ENCODE data around the gene CRYBB1.

Gene CRYBB1

DNA sequence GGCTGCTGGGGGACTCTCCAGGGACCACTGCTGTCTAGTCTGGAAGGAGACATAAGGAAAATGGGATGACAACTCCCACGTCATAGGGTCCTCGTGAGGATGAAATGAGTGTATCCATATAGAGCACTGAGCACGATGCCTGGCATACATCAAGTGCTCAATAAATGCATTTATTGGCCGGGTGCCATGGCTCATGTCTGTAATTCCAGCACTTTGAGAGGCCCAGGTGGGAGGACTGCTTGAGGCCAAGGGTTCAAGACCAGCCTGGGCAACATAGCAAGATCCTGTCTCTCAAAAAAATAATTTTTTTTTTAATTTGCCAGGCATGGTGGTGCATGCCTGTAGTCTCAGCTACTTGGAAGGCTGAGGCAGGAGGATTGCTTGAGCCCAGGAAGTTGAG is 15.7 kb downstream of the CRYBB1 start:
- no peak for DNase-seq

DNA sequence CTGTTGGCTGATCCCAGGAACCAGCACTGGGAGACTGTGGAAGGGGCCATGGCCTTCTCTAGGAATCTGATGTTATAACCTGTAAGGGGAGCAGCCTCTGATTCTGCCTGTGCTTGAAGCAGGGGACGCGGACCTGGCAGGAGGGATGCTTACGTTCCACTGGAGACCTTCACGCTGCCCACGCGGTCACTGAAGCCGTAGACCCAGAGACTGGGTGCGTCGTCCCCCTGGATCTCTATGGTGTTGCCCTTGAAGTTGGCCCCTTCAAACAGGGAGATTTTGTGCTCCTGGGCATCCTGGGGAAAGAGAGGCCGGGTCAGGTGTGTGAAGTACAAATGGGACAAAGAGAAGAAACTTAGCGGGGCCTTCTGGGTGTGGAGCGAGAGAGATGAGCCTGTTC is 16.1 kb downstream of the CRYBB1 start:
- DNase-seq: no peak

DNA sequence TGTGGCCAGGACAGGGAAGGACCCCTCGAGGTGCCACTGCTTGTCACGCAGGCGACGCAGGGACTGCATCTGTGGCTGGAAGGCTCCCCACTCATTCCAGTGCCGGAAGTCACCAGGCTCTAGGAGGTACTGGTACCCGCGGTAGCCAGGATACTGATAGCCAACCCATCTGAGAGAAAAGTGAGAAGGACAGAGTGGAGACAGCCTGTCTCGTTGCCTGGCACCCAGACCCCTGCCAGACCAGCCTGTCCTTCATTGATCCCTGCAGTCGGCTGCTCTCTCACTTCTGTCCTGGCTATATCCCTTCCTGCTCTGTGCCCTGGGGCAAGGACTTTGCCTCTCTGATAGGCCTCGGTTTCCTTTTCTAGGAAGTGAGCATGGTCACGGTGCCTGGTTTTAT is 18.3 kb downstream of the CRYBB1 start:
- no peak for DNase-seq

DNA sequence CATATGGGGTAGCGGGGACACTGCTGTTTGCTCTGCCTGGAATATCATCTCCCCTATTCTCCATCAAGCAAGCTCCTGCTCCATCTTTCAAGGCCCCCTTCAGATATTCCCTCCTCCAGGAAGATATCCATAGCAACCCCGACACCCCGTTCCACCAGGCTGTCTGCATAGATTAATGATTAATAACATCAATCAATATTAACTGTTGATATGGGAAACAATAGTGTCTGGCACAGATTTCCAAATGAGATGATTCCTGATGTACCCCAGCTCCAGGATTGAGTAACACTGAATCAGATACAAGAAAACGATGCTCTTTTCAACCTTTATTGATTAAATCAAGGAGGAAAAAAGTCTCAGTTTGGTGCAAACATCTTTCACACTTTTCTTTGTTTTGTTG is 20.3 kb downstream of the CRYBB1 start:
- no peak for DNase-seq

DNA sequence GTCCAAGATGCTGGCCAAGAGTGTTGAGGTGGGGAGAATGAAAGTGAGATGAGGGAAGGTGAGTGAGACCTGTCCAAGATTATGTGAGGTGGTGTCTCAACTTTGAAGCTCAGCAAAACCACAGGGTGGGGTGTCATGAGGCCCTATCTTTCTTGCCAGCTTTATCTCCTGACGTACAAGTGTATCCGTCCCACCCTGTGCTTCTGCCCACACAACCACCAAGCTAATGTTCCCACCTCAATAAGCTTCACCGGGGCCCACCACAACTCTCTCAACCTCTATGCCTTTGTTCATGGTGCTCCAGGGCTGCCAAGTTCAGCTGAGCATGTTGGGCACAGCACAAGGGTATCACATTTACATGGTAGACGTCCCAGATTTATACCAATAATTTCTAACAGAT is 20.8 kb downstream of the CRYBB1 start:
- no peak for DNase-seq

DNA sequence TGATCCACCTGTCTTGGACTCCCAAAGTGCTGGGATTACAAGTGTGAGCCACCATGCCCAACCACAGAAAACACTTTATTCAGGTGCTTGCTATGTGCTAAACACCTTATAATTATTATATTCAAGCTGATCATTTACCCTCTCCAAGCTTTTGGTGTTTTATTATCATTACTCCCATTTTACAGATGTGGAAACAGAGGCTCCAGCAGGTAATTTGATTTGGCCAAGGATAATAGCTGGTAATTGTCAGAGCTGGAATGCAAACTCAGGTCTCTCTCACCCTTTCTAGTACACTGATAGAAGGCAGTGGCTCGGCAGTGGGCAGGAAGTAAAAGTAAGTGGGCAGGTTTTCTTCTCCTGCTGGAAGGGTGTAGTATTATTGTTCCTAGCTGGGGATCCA is 24.1 kb downstream of the CRYBB1 start:
- DNase-seq: no peak

DNA sequence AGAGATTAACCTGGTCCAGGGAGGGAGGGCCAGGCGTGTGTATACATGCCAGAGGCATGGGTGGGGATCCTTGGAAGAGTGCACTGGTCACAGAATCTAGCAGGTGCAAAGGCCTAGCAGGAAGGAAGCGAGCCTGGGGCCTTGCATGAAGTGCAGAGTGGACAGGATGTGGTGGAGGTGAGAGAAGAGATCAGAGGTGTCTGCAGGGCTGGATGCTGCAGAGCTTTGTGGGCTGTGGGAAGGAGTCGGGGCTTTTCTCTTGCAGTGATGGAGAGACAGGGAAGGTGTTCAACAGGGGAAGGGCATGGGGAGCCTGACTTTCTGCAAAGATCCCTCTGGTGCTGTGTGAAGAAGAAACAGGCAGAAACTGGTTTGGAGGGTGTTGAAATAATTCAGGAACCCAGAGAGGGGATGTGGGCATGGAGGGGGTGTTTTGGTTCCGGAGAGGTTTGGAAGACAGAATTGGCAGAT is 25.4 kb downstream of the CRYBB1 start:
- DNase-seq: no peak

DNA sequence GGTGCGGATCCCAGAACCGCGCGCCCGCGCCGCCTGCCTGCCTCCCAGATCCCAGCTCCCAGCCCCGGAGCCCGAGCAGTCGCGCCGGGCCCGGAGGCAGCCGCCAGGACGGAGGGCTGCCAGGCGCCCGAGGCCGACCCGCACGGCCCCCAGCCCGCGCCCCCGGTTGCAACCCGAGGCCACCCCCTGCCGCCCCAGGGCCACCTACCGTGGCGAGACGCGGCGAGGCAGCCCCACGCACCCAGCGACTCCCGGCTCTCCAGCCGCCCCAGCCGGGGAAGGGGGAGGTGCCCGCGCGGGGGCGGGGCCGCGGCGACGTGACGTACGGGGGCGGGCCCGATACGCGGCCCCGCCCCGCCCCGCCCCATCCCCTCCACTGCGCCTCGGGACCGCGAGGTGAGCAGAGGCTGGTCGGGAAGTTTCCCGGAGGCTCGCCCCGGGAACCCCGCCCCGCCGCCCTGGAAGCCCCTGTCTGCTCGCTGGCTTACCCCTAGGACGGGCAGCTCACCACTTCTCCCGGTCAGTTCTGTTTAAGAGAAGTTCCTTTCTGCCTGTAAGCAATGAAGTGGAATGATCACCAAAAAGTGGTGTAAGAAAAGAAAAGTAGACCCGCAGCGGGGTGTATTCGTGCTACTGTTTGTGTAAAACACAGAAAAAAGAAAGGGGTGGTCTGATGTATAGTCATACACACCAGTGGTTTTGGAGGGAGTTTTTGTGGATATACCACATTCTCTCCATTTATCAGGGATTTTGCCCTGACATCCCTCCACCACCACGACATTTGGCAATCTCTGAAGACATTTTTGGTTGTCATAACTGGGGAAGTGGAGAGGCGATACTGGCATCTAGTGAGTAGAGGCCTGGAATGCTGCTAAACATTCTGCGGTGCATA is 27.7 kb downstream of the CRYBB1 start, which contains the start of gene TPST2:
Gene TPST2, minus strand, starts transcription at position 288 of the 892 bp plus-strand sequence. CDS start 48,502 bp downstream, outside the sequence.
- peak; percentile 33 for DNase-seq

DNA sequence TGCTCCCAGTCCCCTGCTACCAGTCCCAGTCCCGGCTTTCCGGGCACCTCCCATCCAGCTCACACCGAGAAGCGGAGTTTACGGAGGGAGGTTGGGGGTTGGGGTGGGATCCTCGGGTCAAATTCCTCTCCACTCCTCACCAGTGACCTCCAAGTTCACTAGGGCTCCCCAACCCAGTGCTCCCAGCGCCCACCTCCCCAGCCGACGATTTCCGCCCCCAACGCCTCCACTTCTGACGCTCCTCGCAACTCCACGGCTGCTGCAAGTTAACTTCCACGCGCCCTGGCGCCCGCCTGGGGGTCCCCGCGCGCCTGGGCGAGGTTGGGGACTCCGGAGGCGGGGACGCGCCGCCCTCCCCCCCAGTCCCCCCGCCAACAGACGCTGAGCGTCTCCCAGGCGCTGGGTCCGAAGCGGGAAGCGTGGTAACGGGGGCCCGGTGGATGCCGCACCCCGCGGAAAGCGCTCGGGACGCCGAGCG is 28.4 kb downstream of the CRYBB1 start:
- no peak for DNase-seq

DNA sequence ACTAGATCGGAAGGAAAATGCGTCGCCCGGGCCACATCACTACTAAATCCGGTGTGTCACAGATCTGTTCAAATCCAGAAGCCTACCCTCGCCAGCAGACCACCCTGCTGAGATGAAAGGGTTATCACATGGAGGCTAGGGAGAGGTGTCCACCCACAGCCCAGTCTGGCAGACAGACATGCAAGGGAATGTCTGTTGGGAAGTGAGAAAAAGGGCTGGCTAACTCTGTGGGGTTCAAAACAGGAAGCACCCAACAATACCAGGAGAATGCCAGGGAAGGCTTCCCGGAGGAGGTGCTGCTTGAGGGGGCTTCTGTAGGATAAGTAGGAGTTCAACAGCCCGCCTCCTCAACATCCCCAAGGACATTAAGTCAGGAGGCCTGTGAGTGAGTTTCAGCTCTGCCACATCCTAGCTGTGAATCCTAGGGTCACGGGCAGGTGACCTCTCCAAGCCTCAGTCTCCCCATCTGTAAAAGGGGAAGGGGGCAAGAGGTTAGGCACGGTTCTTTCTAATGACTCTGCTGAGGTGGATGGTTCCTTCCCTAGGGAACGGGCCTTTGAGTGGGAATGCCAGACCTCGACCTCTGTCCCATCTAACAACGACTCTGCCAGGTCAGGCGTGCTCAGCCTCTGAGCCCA is 29.0 kb downstream of the CRYBB1 start:
- DNase-seq: no peak

DNA sequence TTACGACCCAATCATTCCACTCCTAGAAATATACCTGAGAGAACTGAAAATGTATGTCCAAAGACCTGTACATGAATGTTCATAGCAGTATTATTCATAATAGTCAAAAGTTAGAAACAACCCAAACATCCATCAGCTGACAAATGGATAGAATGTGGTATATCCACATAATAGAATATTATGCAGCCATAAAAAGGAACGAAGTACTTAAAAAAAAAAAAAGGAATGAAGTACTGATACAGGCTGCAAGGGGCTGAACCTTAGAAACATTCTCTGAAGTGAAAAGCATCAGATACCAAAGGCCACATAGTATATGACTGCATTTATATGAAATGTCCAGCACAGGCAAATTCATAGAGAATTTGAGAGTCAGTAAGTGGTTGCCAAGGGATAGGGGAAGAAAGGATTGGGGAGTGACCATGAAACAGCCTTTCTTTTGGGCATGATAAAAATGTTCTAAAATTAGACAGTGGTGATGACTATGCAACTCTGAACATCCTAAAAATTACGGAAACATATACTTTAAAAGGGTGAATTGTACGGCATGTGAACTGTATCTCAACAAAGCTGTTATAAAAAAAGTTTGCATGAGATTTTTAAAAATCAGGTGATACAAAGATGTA is 29.7 kb downstream of the CRYBB1 start:
- no peak for DNase-seq

DNA sequence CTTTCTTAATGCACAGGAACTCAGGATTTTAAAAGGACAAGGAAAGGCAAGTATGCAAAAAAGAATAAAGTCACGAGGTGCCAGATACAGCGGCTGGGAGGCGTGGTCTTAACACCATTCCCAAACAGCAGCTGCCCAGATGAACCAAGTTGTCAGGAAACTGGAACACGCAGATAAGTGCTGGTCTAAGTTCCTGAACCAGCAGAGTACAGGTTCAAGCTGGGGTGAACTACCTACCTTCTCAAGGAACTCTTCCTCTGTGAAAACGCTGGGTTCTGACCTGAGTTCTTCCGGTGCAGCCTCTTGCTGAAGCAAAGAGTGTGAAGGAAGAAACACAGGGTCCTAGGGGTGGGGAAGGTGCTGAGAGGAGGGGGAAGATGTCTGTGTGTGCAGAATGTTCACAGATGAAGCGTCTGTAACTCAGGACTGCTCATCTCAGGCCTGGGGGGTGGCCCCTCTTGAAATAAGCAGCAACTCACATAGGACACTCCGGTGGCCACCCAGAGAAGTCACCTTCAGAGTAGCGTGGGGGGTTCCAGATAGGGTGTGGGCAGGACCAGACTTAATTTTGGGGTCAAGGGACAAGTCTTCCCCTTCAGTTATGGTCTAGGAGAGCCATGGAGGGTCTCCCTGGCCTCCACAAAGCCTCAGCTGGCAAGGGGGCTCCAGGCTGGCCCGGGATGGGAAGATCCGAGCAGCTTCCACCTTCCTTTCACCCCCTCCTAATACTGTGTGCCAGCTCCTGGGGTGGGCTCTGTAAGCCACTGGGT is 31.1 kb downstream of the CRYBB1 start:
- DNase-seq: no peak

DNA sequence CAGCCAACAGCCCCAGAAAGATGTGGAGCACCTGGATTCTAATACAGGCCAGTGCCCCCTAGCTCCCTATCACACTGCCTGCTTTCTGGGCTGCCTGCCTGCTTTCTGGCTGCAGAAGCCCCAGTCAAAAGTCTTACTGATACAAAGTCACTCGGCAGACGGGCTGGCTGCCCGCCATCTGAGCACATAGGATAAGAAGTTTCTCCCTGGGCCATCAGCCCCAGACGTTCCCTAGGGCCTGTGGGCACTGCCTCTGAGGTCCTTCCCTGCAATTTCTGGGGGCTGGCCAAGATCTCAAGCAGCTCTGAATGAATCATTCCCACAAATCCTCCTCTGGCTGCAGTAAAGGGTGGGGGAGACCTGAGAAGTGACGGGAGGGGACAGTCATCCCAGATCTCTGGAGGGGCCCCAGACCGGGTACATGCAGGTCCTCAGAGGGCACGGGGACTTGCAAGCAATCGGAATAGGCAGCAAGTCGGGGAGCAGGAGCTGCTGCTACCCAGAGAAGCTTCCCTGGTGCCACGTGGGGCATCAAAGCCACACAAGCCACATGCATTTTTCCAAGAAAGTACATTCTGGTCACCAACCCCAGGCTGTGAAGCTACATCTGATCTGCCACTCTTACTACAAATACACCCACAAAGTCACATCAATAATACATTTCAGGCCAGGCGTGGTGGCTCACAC is 32.6 kb downstream of the CRYBB1 start:
- no peak for DNase-seq

DNA sequence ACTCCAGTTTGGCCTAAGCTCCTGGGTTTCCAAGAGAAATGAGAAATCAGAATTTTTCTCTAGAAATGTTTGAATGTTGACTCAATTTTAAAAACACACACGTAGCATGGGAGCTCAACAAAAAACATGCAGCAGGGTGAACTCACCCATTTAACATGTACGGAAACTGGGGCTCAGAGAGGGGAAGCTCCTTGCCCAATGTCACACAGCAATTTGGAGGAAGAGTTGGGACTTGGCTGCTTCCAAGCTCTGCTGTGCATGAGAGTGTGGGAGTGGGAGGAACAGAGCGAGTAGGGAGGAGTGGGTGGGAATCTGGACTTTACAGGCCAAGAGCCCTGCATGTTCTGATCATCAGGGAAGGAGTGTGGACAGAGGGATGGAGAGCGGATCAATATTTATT is 33.8 kb downstream of the CRYBB1 start:
- DNase-seq: no peak

DNA sequence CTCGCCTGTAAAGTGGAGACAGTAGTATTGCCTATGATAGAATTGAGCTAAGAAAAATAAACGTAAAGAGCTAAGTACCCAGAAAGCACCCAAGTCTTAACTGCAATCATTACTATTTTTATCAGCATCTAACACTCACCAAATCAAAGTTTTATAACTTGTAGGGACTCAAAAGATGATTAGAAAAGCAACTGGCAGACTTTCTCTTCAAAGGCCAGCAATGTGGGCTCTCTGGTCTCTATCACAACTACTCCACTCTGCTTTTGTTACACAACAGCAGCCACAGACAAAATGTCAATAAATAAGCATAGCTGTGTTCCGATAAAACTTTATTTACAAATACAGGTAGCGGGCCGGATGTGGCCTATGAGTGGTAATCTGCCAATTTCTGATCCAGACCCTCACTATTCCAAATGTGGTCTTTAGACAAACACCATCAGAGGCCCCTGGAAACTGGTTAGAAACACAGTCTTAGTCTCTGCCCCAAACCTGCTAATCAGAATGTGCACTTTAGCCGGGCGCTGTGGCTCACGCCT is 36.1 kb downstream of the CRYBB1 start:
- DNase-seq: no peak

DNA sequence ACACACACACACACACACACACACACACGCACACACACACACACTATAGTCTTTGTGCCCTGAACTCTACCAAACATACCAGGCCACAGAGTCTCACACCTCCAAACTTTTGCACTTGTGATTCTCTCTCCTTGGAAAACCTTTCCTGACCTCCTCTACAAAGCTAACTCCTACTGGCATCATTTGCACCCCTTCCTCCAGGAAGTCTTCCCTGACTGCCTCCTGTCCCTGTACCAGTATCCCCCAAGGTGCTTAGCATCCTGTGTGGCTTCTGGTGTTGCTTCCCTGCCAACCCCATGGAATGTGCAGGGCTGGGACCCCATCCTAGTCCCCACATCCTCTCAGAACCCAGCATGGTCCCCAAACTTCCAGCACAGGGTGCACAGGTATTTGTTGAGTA is 36.8 kb downstream of the CRYBB1 start:
- no peak for DNase-seq

DNA sequence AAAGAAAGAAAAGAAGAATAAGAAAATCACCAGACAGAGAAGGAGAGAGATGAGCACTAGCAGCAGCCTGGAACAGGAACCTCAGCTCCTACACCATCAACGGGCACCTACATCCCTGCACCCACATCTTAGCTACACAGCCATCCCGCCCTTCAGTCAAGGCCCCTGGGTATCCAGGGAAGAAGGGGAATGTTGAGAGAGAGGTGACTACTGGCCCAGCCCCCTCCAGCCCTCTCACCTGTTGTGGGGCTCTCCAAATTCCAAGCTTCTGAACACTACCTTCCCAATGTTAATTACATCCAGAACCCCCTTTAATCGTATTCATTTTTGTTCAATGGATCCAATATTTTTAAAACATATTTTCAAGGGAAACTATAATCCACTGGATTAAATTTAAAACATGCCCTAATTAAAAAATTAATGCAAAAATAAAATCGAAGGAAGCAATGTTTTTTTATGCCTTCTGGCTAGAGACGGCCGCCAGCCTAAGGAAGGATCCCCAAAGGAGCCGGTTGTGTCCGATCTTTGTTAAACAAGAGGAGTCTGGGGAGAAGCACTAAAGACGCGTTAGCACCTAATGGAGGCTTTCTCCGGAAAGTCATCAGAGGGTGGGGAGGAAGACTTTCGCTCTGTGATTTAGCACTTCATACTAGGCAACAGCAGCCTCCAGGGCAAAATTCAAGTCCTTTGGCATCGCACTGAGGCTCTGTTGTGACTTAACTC is 37.4 kb downstream of the CRYBB1 start:
- DNase-seq: no peak

DNA sequence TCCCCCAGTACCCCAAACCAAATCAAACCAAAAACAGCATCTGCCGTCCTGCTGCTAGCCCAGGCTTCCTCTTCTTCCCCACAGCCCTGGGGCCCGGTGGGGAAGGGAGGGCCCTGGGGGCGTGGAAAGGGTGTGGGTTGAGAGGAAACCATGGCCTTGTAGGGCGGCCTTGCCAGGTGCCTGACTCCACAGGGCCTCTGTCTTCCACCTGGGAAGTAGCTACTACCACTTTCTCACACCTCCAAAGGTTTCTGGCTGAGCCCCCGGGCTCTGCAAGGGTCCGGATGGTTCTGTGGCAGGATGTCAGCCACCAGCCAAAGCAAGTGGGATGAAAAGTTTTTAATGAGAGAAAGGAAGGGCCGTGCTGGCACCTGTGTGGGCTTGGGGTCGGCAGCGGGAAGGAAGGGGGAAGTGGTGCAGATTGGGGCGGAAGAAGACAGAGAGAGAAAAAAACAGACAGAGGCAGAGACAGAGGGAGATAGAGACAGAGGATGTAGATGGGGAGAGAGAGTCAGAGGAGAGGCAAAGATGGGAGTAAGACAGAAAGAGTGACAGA is 38.4 kb downstream of the CRYBB1 start:
- DNase-seq: no peak

DNA sequence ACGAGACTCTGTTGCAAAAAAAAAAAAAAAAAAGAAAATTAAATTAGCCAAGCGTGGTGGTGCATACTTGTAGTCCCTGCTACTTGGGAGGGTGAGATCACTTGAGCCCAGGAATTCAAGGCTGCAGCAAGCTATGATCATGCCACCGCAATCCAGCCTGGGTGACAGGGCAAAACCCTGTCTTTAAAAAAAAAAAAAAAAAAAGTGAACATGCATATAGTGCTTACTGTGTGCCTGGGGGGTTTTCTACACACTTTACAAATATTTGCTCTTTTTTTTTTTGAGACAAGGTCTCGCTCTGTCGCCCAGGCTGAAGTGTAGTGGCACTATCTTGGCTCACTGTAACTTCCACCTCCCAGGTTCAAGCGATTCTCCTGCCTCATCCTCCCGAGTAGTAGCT is 40.7 kb downstream of the CRYBB1 start:
- DNase-seq: no peak

DNA sequence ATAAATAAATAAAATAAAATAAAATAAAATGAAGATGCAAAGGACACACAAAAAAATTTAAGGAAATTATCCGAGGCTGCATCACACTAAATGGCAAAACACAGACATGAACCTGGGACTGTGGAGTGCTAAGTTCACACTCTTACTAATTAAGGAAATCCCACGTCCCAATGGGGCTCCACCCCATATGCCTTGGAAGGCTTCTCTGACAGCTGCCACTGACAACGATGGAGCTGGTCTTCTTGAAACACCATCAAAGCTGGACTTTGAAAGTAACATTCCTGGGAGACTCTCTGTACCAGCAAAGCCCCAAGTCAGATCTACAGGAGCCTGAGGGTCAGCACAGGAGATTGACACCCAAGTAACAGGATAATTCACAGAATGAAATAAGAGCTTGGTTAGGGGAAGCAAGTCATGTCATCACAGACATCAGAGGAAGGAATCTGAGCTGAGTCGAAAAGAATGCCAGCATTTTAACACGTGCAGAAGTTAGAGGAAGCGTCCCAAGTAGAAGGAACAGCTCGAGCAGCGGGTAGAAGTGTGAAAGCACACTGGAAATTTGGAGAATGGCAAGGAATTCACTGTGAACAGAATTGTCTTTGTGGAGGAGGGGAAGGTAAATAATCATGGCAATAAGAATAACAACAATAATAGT is 41.7 kb downstream of the CRYBB1 start:
- DNase-seq: no peak
